HG03025 (cell line): ENCODE results near the gene SLC26A1.
"Not testable (repeated sequence)": the region's sequence is repeated elsewhere in the genome, so short reads cannot be mapped to it uniquely, and the experiment has no call there.

Experiments
- ATAC-seq: cut with Tn5 transposase; IDR thresholded peaks from one replicate; pipeline ENCODE4 v1.9.1; 2021; ENCODE audit warnings: mild to moderate bottlenecking, moderate library complexity; ENCODE audit not compliant: unreplicated experiment, low FRiP score

Gene SLC26A1

DNA sequence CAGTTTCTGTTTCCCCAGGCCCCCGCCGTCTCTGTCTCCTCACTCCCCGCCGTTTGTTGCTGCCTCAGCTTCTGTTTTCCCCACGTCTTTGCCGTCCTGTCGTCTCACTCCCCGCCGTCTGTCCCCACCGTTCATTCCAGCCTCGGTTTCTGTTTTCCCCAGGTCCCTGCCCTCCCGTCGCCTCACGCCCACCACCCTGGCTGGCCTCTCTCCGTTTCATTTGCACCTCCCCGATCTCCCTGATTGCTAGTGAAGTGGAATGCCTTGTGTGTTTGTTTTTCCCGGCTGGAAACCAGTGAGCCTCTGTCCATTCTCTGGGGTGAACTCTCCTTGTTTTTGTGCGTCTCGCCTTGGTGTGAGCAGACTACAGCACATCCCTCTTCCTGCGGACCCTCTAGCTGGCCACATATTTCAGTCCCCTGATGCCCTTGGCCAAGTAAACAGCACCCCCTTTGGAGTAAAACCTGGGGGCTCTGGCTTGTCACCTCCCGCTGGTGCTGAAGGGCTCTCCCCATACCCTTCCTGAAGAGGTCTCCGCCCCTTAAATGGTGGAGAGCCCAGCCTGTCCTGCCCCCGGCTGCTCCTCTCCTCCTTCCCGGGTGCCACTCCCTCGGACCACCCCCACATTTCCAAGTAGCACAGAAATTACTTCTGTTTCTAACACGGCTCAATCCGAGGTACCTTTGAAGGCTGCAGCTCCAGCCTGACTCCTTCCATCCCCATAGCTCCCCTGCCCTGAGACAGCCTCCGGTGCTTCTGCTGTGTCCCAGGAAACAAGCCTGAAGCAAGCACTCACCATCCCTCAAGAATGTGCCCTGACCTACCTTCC, 47.7 kb downstream of the SLC26A1 start:
- no peak for ATAC-seq

DNA sequence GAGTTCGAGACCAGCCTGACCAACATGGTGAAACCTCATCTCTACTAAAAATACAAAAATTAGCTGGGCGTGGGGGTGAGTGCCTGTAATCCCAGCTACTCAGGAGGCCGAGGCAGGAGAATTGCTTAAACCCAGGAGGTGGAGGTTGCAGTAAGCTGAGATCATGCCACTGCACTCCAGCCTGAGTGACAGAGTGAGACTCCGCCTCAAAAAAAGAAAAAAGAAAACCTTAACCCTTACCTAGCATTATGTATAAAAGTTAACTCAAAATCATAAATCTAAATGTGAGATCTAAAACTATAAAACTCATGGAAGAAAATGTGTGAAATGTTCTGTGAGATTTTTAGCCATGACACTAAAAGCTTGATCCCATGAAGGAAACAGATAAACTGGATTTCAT, 53.7 kb downstream of the SLC26A1 start:
- not testable (repeated sequence) for ATAC-seq
